ENCODE data around the gene FRMD5.

DNA sequence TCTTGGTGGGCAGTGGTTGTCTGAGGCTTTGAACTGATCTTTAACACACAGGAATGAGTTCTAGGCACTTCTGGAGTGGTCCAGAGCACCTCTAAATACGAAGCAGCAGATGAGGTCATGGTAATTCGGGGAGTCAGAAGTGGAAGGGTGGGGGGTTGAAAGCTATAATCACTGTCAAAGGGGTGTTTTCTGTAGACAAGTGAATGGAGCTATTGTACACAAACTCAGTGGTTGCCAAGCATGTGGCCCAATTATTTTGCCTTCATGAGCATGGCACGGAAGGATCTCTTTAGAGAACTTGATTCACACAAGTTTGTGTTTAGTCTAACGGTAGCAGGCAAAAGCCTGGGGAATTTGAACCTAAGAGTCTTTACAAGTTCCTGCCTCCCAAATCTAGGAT, 6.3 kb downstream of the FRMD5 start:
- TF ChIP-seq CTCF (IDR thresholded peaks at IDR 0.05) (no peak), ZFX (IDR thresholded peaks at IDR 0.05; ENCODE audit: borderline replicate concordance) (no peak)
